ENCODE results near the gene CAMTA1. TPM values are rescaled to one million over a fixed set of nuclear protein-coding genes. Genes with fewer than 3 reads are reported as not detected.

The CAMTA1 gene
- total RNA-seq, 1 donor from 2014 or later = 34.4 TPM

GRCh38 chr1:7010534-7011200 lies 225.4 kb downstream of the CAMTA1 start:
- ATAC-seq = no peak

- ATAC-seq = no peak
These were observed 226.6 kb downstream of the CAMTA1 start for GRCh38 chr1:7011826-7012225.

GRCh38 chr1:7012461-7012924 lies 227.2 kb downstream of the CAMTA1 start:
- ATAC-seq = no peak

GRCh38 chr1:7013833-7014639 lies 228.8 kb downstream of the CAMTA1 start:
- no peak for ATAC-seq

GRCh38 chr1:7014640-7014930 lies 229.3 kb downstream of the CAMTA1 start:
- no peak for ATAC-seq

GRCh38 chr1:7015022-7015421 lies 229.8 kb downstream of the CAMTA1 start:
- ATAC-seq = no peak

- no peak for ATAC-seq
These were observed 233.1 kb downstream of the CAMTA1 start for GRCh38 chr1:7018351-7018750.

GRCh38 chr1:7018826-7019225 lies 233.6 kb downstream of the CAMTA1 start:
- ATAC-seq = no peak

GRCh38 chr1:7019510-7019909 lies 234.3 kb downstream of the CAMTA1 start:
- ATAC-seq = no peak

- no peak for ATAC-seq
These were observed 236.8 kb downstream of the CAMTA1 start for GRCh38 chr1:7022058-7022457.

- ATAC-seq = no peak
These were observed 239.8 kb downstream of the CAMTA1 start for GRCh38 chr1:7025013-7025412.

- no peak for ATAC-seq
These were observed 240.9 kb downstream of the CAMTA1 start for GRCh38 chr1:7026169-7026568.

- no peak for ATAC-seq
These were observed 247.7 kb downstream of the CAMTA1 start for GRCh38 chr1:7032992-7033391.

GRCh38 chr1:7036386-7036785 lies 251.1 kb downstream of the CAMTA1 start:
- ATAC-seq = no peak

- no peak for ATAC-seq
These were observed 254.5 kb downstream of the CAMTA1 start for GRCh38 chr1:7039590-7040220.

GRCh38 chr1:7040969-7041695 lies 255.9 kb downstream of the CAMTA1 start:
- no peak for ATAC-seq

- ATAC-seq = no peak
These were observed 257.3 kb downstream of the CAMTA1 start for GRCh38 chr1:7042322-7043190.

GRCh38 chr1:7043191-7043549 lies 257.9 kb downstream of the CAMTA1 start:
- no peak for ATAC-seq

GRCh38 chr1:7043719-7044535 lies 258.7 kb downstream of the CAMTA1 start:
- no peak for ATAC-seq

- ATAC-seq = no peak
These were observed 260.6 kb downstream of the CAMTA1 start for GRCh38 chr1:7045897-7046296.

GRCh38 chr1:7046314-7046713 lies 261.1 kb downstream of the CAMTA1 start:
- no peak for ATAC-seq
